ENCODE results near the gene PLAGL2. TPM values are rescaled to one million over a fixed set of nuclear protein-coding genes. Genes with fewer than 3 reads are reported as not detected.

The PLAGL2 gene
- total and polyA plus RNA-seq, 9 of the 15 experiments (the other 6 are each of a cell fraction or from before 2014, with no cell fraction given) = 3.1 to 24.3 (median 6.4) TPM

GRCh38 chr20:32238483-32239425, 31.2 kb upstream of the PLAGL2 start (continued):
- TF ChIP-seq ZNF175 (CRISPR knock-in tag; IDR thresholded peaks at IDR 0.05; ENCODE audit: low read depth) = no peak
- no peak for TF ChIP-seq HES1 (IDR thresholded peaks at IDR 0.05; ENCODE audit: low read depth)
- no peak for TF ChIP-seq ELK1 (CRISPR knock-in tag; IDR thresholded peaks at IDR 0.05)

DNA sequence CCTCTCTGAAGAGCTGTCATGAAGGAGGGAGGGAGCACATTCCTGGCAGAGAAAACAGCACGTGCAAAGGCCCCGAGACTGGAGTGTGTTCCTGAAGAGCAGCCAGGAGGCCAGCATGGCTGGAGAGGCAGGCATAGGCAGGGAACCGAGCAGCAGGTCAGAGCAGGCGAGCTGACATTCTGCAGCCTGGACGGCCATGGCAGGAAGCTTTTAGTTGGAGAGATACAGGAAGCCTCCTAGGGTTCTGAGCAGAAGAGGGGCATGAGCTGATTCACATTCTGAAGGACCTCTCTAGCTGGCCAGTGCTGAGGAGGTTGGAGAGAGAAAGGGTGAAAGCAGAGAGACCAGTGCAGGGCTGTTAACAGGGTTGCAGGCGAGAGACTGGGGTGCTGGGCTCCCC, 29.9 kb upstream of the PLAGL2 start:
- ATAC-seq (peak; percentile 52), DNase-seq (ENCODE audit: extremely low read depth in 1 of 4, low spot score in 3 of 4) (no peak), FAIRE-seq (no peak)
- intact Hi-C loops (cut with micrococcal nuclease) (no loop called here), in situ Hi-C loops (cut with MboI) (no loop called here)
- ChIA-PET POLR2A (interaction anchor here (1.3 kb wide), 1 partner anchor 43 kb away, joined by 3 read pairs; no protein-coding TSS in a partner anchor), CTCF (ENCODE audit: low intra/inter-chr PET ratio) (no interaction called here)
- no peak for TF ChIP-seq DIDO1 (tag; IDR thresholded peaks at IDR 0.05; ENCODE audit: low read depth)
- peak; percentile 50; the same call in 1 of the 2 replicates for TF ChIP-seq POLR2A (conservative IDR thresholded peaks at IDR 0.05)
- no peak for TF ChIP-seq MTF1 (CRISPR knock-in tag; IDR thresholded peaks at IDR 0.05; ENCODE audit: borderline replicate concordance)
- TF ChIP-seq RBM25 (IDR thresholded peaks at IDR 0.05; ENCODE audit: low read depth, low read length, severe bottlenecking) = peak; percentile 19
- no peak for TF ChIP-seq EP300 (IDR thresholded peaks at IDR 0.05; ENCODE audit: low read length)
- no peak for TF ChIP-seq XRCC4 (IDR thresholded peaks at IDR 0.05; ENCODE audit: extremely low read depth, insufficient read depth, insufficient read length)
- Histone ChIP-seq H3K4me3 (no peak overlapping the region), H3K9me1 (ENCODE audit: control insufficient read depth, insufficient read depth, low read length) (no peaks in the 10 kb centered on the region), H3K27ac (ENCODE audit: extremely low read depth, low read depth, low read length) (no peak overlapping the region), H3K79me2 (ENCODE audit: control insufficient read depth, insufficient read depth, low read length) (no peaks in the 10 kb centered on the region), H3K9ac (ENCODE audit: insufficient read depth in 1 of 2, low read depth in 2 of 2, low read length in 2 of 2) (0 out of 4 replicates have a peak overlapping the region, but pooled peaks of 1 of the 2 experiments have one; percentile 23), H3K9me3 (replicated peaks; ENCODE audit: control insufficient read depth, insufficient read depth, low read depth, low read length) (no peaks in the 10 kb centered on the region), H3K4me1 (replicated peaks in 1 of 2; ENCODE audit: control insufficient read depth in 2 of 2, insufficient read depth in 2 of 2, low read length in 2 of 2) (no peaks in the 10 kb centered on the region), H2AFZ (ENCODE audit: low read depth, low read length) (no peak overlapping the region), H4K20me1 (replicated peaks; ENCODE audit: control insufficient read depth, insufficient read depth, low read length) (peaks cover 4% of the 10 kb centered on the region; the same call in 1 of the 2 replicates), H3K4me2 (ENCODE audit: insufficient read depth, low read length) (no peak overlapping the region), H3K27me3 (ENCODE audit: control insufficient read depth in 2 of 2, insufficient read depth in 2 of 2, low read length in 2 of 2) (no peaks in the 10 kb centered on the region), H3K36me3 (ENCODE audit: control insufficient read depth, insufficient read depth, low read length) (peaks cover 42% of the 10 kb centered on the region)
- TSS peak; percentile 38 for BruUV-seq (replicated peaks)
- 83% methylated on average over 6 of the region's 6 CpGs for WGBS (ENCODE audit: insufficient coverage, low coverage, missing lambda C conversion rate)
